Right lobe of liver (tissue), 6 donors: ENCODE data around the gene TOMM5. TPM values are rescaled to one million over a fixed set of nuclear protein-coding genes. Genes with fewer than 3 reads are reported as not detected.

Experiments
- ATAC-seq, 4 donors: fragments of 200-7000 bp; cut with Tn5 transposase; one replicate each; pipeline ENCODE4 v1.9.1; 2020; ENCODE audit warnings: mild to moderate bottlenecking in 4 of 4, moderate library complexity in 4 of 4
- DNase-seq, 3 donors: peaks; one replicate each; pipeline ENCODE4 v3.0.0-alpha.2; 2020
- H3K27ac ChIP-seq, 3 donors: fragments of 200-600 bp; one replicate each; pipeline ENCODE4 v1.8.0; 2022
- H3K27me3 ChIP-seq, 2 donors: fragments of 200-600 bp; one replicate each; pipeline ENCODE4 v1.8.0; 2022
- H3K36me3 ChIP-seq, 4 donors: fragments of 200-600 bp; sonication (generic) in 1 of 4; one replicate each; pipeline versions ENCODE4 v1.5.1 to v1.8.0; 2017 to 2022; ENCODE audit warnings: control low read depth in 1 of 4
- H3K4me1 ChIP-seq, 4 donors: fragments of 200-600 bp; sonication (generic) in 1 of 4; one replicate each; pipeline versions ENCODE4 v1.5.1 to v1.8.0; 2017 to 2022; ENCODE audit warnings: control low read depth in 1 of 4
- H3K4me3 ChIP-seq, 3 donors: fragments of 200-600 bp; one replicate each; pipeline ENCODE4 v1.8.0; 2022
- H3K9me3 ChIP-seq, 4 donors: fragments of 200-600 bp; sonication (generic) in 1 of 4; one replicate each; pipeline versions ENCODE4 v1.5.1 to v1.8.0; 2017 to 2022; ENCODE audit warnings: control low read depth in 1 of 4
- CTCF ChIP-seq, 4 donors: fragments of 200-600 bp in 3 of 4; fragments of 450-650 bp in 1 of 4; IDR thresholded peaks; one replicate each; pipeline versions ENCODE4 v1.5.1 to v1.8.0; 2016 to 2022; ENCODE audit warnings: antibody characterized with exemption in 4 of 4, mild to moderate bottlenecking in 2 of 4
- POLR2A ChIP-seq: fragments of 450-650 bp; IDR thresholded peaks from one replicate; pipeline ENCODE4 v1.6.1; 2017; ENCODE audit warnings: antibody characterized with exemption, mild to moderate bottlenecking
- WGBS: methylation state at CpG from one replicate; pipeline ENCODE4 v1.1.6; 2018; ENCODE audit warnings: low coverage, low lambda C conversion rate; ENCODE audit not compliant: insufficient coverage; ENCODE audit errors: missing lambda C conversion rate; 5-methylcytosine and 5-hydroxymethylcytosine counted together
- intact Hi-C, 2 donors: fragments of 100-400 bp; cut with DNase I; formaldehyde crosslinking; loops; one replicate each; pipeline versions ENCODE4 v1.11.2 to v1.14.1; 2022
- total RNA-seq, 6 experiments: library from RNA; depleted of rRNA in 2 of 6; stranded (reverse); fragments of >200 nt in 2 of 6; fragmentation: NEBNext Ultra II Directional in 3 of 6; extraction: Animal tissue kit (Norgen Biotek cat#: 25700) in 3 of 6; gene quantifications; one replicate each; pipeline versions ENCODE4 v1.1.0 to v1.2.4, GENCODE V29; 2016 to 2023
- donor health status: DM: no; HTN: yes; CAD: no.
- donor health status: DM: no; HTN: no; CAD: no.
- donor health status: DM: no; HTN: no; CAD: no.
- donor health status: DM: no; HTN: yes; CAD: no.
- donor health status: DM: no; HTN: yes; CAD: no.

The TOMM5 gene
- total RNA-seq, 6 experiments from 2014 or later = 30.9 to 58.9 (median 32.9) TPM

GRCh38 chr9:37565661-37566618 is 26.5 kb downstream of the TOMM5 start:
- no peaks in the 10 kb centered on the region for H3K4me1 ChIP-seq
- intact Hi-C loops = no loop called here
- ATAC-seq = no peak
- no peak overlapping the region for H3K27ac ChIP-seq
- no peaks in the 10 kb centered on the region for H3K27me3 ChIP-seq
- WGBS = 92% methylated on average over 6 of the region's 7 CpGs
- TF ChIP-seq CTCF (IDR thresholded peaks at IDR 0.05) (no peak), POLR2A (no peak)
- H3K36me3 ChIP-seq = no peaks in the 10 kb centered on the region
- H3K9me3 ChIP-seq = no peaks in the 10 kb centered on the region
- no peak for DNase-seq
- H3K4me3 ChIP-seq = no peak overlapping the region

GRCh38 chr9:37564916-37565315 is 27.5 kb downstream of the TOMM5 start:
- ATAC-seq = no peak
- Histone ChIP-seq H3K4me3 (no peak overlapping the region), H3K4me1 (no peaks in the 10 kb centered on the region), H3K9me3 (no peaks in the 10 kb centered on the region), H3K36me3 (no peaks in the 10 kb centered on the region), H3K27ac (no peak overlapping the region), H3K27me3 (no peaks in the 10 kb centered on the region)
- WGBS = 96% methylated on average over 4 of the region's 4 CpGs
- intact Hi-C loops = no loop called here
- no peak for DNase-seq
- no peak for TF ChIP-seq POLR2A
- TF ChIP-seq CTCF (IDR thresholded peaks at IDR 0.05) = no peak

GRCh38 chr9:37563806-37564513 is 28.4 kb downstream of the TOMM5 start:
- TF ChIP-seq POLR2A = no peak
- no peak for TF ChIP-seq CTCF (IDR thresholded peaks at IDR 0.05)
- WGBS = 73% methylated on average over 1 of the region's 3 CpGs
- no peaks in the 10 kb centered on the region for H3K9me3 ChIP-seq
- intact Hi-C loops = no loop called here
- H3K27me3 ChIP-seq = no peaks in the 10 kb centered on the region
- H3K4me3 ChIP-seq = no peak overlapping the region
- no peaks in the 10 kb centered on the region for H3K36me3 ChIP-seq
- ATAC-seq (no peak), DNase-seq (no peak)
- no peaks in the 10 kb centered on the region for H3K4me1 ChIP-seq
- H3K27ac ChIP-seq = no peak overlapping the region

GRCh38 chr9:37562826-37563225 is 29.6 kb downstream of the TOMM5 start:
- Histone ChIP-seq H3K27ac (no peak overlapping the region), H3K27me3 (no peaks in the 10 kb centered on the region), H3K9me3 (no peaks in the 10 kb centered on the region), H3K4me1 (no peaks in the 10 kb centered on the region), H3K4me3 (no peak overlapping the region), H3K36me3 (no peaks in the 10 kb centered on the region)
- ATAC-seq = no peak
- TF ChIP-seq POLR2A (no peak), CTCF (IDR thresholded peaks at IDR 0.05) (no peak)
- no peak for DNase-seq
- WGBS = 100% methylated on average over 1 of the region's 1 CpG
- intact Hi-C loops = no loop called here
